Esophagus squamous epithelium (tissue), 4 donors: ENCODE measurements around the gene SCYGR3.

Experiments used
- CTCF ChIP-seq, 6 experiments: fragments of 450-650 bp in 4 of 6; fragments of 200-600 bp in 2 of 6; sonication (generic) in 2 of 6; IDR thresholded peaks; one replicate each; pipeline ENCODE4 v1.5.1; 2016 to 2019; ENCODE audit warnings: antibody characterized with exemption in 6 of 6, mild to moderate bottlenecking in 4 of 6, moderate library complexity in 4 of 6
- POLR2A ChIP-seq, 4 donors: fragments of 450-650 bp; IDR thresholded peaks; one replicate each; pipeline ENCODE4 v1.6.1; 2017; ENCODE audit warnings: antibody characterized with exemption in 4 of 4, mild to moderate bottlenecking in 4 of 4, moderate library complexity in 3 of 4

- TF ChIP-seq CTCF (IDR thresholded peaks at IDR 0.05) (no peak), POLR2A (IDR thresholded peaks at IDR 0.05) (no peak)
Observed at GRCh38 chr2:227576110-227576509, 38.5 kb downstream of the SCYGR3 start.
